Measurements from ENCODE around the gene NMRK1. TPM values are rescaled to one million over a fixed set of nuclear protein-coding genes. Genes with fewer than 3 reads are reported as not detected.

NMRK1 gene
- total RNA-seq, 4 donors from 2014 or later, result 25.7 to 43.5 (median 33.4) TPM

DNA sequence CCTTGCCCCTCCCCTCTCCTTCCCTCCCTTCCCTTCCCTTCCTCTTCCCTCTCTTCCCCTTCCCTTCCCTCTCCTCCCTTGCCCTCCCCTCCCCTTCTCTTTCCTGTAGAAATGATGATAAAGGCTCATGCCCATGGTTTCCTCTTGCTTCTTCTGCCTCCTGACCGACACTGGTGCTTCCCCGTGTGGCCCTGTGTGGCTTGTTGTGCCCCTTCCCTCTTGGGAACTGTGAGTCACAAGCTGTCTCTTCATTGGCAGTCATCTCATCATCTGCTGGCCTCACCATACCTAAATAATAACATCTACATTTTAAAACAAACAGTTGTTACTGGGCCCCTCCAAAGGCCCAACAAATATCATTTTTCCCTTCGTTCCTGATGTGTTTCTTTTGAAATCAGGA is 48.2 kb downstream of the NMRK1 start:
- 70 to 80% methylated on average over 3 of the region's 3 CpGs for WGBS, 2 donors
- TF ChIP-seq POLR2A (IDR thresholded peaks at IDR 0.05), result no peak
- TF ChIP-seq, protein P1, sequence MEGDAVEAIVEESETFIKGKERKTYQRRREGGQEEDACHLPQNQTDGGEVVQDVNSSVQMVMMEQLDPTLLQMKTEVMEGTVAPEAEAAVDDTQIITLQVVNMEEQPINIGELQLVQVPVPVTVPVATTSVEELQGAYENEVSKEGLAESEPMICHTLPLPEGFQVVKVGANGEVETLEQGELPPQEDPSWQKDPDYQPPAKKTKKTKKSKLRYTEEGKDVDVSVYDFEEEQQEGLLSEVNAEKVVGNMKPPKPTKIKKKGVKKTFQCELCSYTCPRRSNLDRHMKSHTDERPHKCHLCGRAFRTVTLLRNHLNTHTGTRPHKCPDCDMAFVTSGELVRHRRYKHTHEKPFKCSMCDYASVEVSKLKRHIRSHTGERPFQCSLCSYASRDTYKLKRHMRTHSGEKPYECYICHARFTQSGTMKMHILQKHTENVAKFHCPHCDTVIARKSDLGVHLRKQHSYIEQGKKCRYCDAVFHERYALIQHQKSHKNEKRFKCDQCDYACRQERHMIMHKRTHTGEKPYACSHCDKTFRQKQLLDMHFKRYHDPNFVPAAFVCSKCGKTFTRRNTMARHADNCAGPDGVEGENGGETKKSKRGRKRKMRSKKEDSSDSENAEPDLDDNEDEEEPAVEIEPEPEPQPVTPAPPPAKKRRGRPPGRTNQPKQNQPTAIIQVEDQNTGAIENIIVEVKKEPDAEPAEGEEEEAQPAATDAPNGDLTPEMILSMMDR (IDR thresholded peaks at IDR 0.05), result no peak

DNA sequence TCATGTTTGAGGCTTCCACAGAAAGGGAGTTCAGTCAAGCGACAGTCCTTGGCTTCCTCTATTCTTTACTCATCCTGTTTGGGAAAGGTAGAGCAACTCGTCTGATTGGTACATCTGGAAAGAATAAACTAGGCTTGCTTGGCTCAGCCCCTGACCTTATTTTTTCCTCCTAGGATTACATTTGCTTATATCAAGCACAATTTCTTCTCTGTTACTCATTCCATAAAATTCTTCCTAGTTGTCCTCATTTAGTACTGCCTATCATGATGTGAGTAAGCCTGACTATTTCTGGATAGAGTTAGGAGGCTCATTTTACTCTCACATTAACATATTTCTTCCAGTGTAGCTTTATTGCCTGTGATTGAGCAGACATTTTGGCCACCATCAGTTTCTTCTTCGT is 48.9 kb downstream of the NMRK1 start:
- no peak overlapping the region for H3K4me3 ChIP-seq (ENCODE audit: low read depth, poor library complexity, severe bottlenecking)
- TF ChIP-seq, protein P1 (IDR thresholded peaks at IDR 0.05), result no peak
- TF ChIP-seq POLR2A (IDR thresholded peaks at IDR 0.05), result no peak
- DNase-seq (ENCODE audit: low spot score in 2 of 2), result no peak
- intact Hi-C loops (cut with DNase I; ENCODE audit: low total_unique reads), result no loop called here
- WGBS, 2 donors, result 43 to 46% methylated on average over 3 of the region's 3 CpGs

More for the DNA sequence above, 48.2 kb downstream of the NMRK1 start:
- H3K4me3 ChIP-seq (ENCODE audit: low read depth, poor library complexity, severe bottlenecking), result no peak overlapping the region
- no peak for DNase-seq (ENCODE audit: low spot score in 2 of 2)
- intact Hi-C loops (cut with DNase I; ENCODE audit: low total_unique reads), result no loop called here

DNA sequence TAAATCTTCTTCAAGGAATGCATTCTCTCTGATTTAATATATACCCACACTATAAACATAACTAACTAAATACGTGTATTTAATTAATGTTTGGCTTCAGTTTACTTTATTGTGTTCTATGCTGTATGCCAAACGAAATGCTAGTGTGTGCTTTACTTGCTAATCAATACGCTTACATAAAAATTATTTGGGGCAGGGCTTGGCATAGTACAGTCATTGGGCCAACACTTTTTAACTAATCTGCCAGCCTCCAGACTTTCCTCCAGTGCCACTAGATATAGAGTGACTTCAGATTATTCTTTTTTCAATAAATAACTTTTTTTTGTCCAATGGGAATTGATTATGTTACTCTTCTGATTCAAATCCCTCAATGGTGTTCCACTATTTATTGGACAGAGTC is 51.2 kb downstream of the NMRK1 start:
- DNase-seq (ENCODE audit: low spot score in 2 of 2), result no peak
- 88 to 91% methylated on average over 3 of the region's 3 CpGs for WGBS, 2 donors
- intact Hi-C loops (cut with DNase I; ENCODE audit: low total_unique reads), result no loop called here
- no peak for TF ChIP-seq POLR2A (IDR thresholded peaks at IDR 0.05)
- TF ChIP-seq, protein P1 (IDR thresholded peaks at IDR 0.05), result no peak
- no peak overlapping the region for H3K4me3 ChIP-seq (ENCODE audit: low read depth, poor library complexity, severe bottlenecking)

DNA sequence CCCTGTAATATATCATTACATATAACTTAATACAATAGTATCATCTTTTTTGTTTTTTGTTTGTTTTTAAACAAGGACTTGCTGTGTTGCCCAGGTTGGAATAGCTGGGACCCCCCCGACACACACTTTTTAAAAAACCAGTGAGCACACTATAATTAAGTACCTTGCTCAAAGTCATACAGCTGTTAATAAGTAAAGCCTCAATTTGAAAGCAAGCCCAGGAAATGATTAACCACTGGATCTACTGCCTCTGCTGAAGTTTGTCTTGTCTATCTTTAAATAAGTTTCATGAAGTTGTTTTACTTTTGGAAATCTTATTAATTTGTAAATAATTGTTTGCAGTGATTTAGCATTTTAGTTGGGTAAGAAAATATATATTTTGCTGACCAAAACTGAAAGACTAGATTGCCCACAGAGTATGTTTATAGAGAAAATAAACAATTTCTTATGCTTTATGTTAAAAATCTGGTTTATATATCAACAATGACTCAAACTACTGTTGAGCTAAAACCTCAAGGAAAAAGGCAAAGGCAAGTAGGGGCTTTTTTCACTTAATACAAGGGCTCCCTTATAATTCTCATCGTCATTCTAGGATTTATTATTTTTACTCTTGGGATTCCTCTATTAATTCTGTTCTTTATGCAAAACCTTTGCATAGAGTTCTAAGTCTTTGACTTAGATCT is 54.0 kb downstream of the NMRK1 start:
- 67 to 72% methylated on average over 2 of the region's 2 CpGs for WGBS, 2 donors
- TF ChIP-seq POLR2A (IDR thresholded peaks at IDR 0.05), result no peak
- TF ChIP-seq, protein P1 (IDR thresholded peaks at IDR 0.05), result no peak
- intact Hi-C loops (cut with DNase I; ENCODE audit: low total_unique reads), result loop anchor here (5.0 kb wide), 1 partner anchor 33 kb away; no protein-coding TSS in a partner anchor
- DNase-seq (ENCODE audit: low spot score in 2 of 2), result no peak
- H3K4me3 ChIP-seq (ENCODE audit: low read depth, poor library complexity, severe bottlenecking), result no peak overlapping the region

DNA sequence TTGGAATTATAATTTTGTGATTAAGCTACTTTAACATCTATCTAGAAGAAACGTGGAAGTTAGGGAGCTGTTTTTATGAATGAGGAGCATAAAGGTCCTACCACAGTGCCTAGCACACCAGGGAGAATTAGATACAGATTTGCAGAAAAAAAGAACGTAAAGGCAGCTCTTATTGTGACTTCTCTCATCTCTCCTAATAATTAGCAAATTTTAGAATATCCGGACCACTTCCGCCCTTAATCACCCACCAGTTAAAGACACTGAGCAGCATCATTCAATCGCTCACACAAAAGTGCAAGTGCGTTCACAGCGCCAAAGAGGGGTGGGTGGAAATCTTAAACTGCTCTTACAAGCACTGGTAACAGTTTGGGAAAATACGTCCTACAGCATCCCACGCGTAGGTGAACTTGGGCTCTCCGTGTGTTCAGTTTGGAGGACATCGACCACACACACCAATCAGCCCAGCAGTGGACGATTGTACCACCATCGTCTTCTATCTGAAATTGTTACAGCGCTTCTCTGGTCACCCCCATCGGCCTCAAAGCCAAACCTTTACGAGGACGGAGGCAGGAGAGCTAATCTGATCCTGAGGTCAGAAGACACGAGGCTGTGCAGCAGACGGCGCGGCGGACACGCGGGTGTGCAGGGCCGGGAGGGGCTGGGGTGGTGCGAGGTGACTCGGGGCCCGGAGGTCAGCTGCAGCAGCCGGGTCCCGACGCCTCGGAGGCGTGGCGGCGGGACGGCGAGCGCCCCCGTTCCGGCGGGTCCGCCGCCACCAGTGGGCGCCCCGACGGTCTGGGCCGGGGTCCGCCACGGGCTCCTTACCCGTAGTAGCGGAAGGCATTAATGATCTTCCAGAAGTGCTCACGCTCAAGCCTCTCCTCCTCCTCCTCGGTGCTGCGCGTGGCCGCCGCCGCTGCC is 60.5 kb downstream of the NMRK1 start:
- intact Hi-C loops (cut with DNase I; ENCODE audit: low total_unique reads), result no loop called here
- TF ChIP-seq, protein P1 (IDR thresholded peaks at IDR 0.05), result no peak
- TF ChIP-seq POLR2A (IDR thresholded peaks at IDR 0.05), result no peak
- H3K4me3 ChIP-seq (ENCODE audit: low read depth, poor library complexity, severe bottlenecking), result peak overlapping the region; percentile 54
- WGBS, 2 donors, result 0 to 1% methylated on average over 23 to 40 of the region's 59 CpGs
- DNase-seq (ENCODE audit: low spot score in 2 of 2), result peak; percentile 46 to 91

Measured in lower leg skin (tissue), 4 donors.